ENCODE measurements around the gene ARID3A.
"Not testable (repeated sequence)": the region's sequence is repeated elsewhere in the genome, so short reads cannot be mapped to it uniquely, and the experiment has no call there.

The ARID3A gene

GRCh38 chr19:945401-946252 is 19.8 kb downstream of the ARID3A start:
- DNase-seq (ENCODE audit: low read depth in 3 of 3), result no peak

- DNase-seq (ENCODE audit: low read depth in 3 of 3), result no peak
Measured at GRCh38 chr19:947090-947706, 21.4 kb downstream of the ARID3A start.

- no peak for DNase-seq (ENCODE audit: low read depth in 3 of 3)
Measured at GRCh38 chr19:947707-948539, 22.1 kb downstream of the ARID3A start.

GRCh38 chr19:948842-949496 is 23.1 kb downstream of the ARID3A start:
- DNase-seq (ENCODE audit: low read depth in 3 of 3), result no peak

- DNase-seq (ENCODE audit: low read depth in 3 of 3), result no peak
Measured at GRCh38 chr19:950352-951066, 24.7 kb downstream of the ARID3A start.

- no peak for DNase-seq (ENCODE audit: low read depth in 3 of 3)
Measured at GRCh38 chr19:952049-952679, 26.3 kb downstream of the ARID3A start.

- DNase-seq (ENCODE audit: low read depth in 3 of 3), result no peak
Measured at GRCh38 chr19:952680-953444, 27.0 kb downstream of the ARID3A start.

GRCh38 chr19:953445-954271 is 27.8 kb downstream of the ARID3A start:
- DNase-seq (ENCODE audit: low read depth in 3 of 3), result no peak

GRCh38 chr19:954272-954671 is 28.4 kb downstream of the ARID3A start:
- DNase-seq (ENCODE audit: low read depth in 3 of 3), result no peak

- DNase-seq (ENCODE audit: low read depth in 3 of 3), result no peak
Measured at GRCh38 chr19:954672-955494, 29.0 kb downstream of the ARID3A start.

GRCh38 chr19:955803-956765 is 30.2 kb downstream of the ARID3A start:
- no peak for DNase-seq (ENCODE audit: low read depth in 3 of 3)

- no peak for DNase-seq (ENCODE audit: low read depth in 3 of 3)
Measured at GRCh38 chr19:956766-957440, 31.1 kb downstream of the ARID3A start.

- DNase-seq (ENCODE audit: low read depth in 3 of 3), result not testable (repeated sequence)
Measured at GRCh38 chr19:957578-957977, 31.7 kb downstream of the ARID3A start.

GRCh38 chr19:958967-959855 is 33.4 kb downstream of the ARID3A start:
- DNase-seq (ENCODE audit: low read depth in 3 of 3), result peak in 2 of 3 donors; percentile 40 to 57

- no peak for DNase-seq (ENCODE audit: low read depth in 3 of 3)
Measured at GRCh38 chr19:960020-960419, 34.2 kb downstream of the ARID3A start.

- no peak for DNase-seq (ENCODE audit: low read depth in 3 of 3)
Measured at GRCh38 chr19:960601-960938, 34.7 kb downstream of the ARID3A start.

Measured in stimulated activated CD4-positive, alpha-beta T cell treated with anti-CD3 and anti-CD28 coated beads, TNF-alpha, amount 100 ng/mL, for 48 hours (primary cell).